RWPE1 (cell line): ENCODE data around the gene PLCH1.

Source experiments
- CTCF ChIA-PET: fragments of 350-600 bp; sonication (Branson Sonifier 250); formaldehyde crosslinking; extraction: SDS; loops from one replicate; lab custom pipeline; 2021; lab: Yijun Ruan, JAX
- POLR2A ChIA-PET: fragments of 400-600 bp; formaldehyde crosslinking; extraction: SDS; loops from one replicate; lab custom pipeline; 2020; ENCODE audit warnings: antibody characterized with exemption; ENCODE audit not compliant: low non-redundant PET; lab: Yijun Ruan, JAX
- DNase-seq: peaks from one replicate; pipeline ENCODE4 v3.0.0; 2012; ENCODE audit warnings: low spot score
- H3K27ac ChIP-seq: fragments of 450-650 bp; 2 replicates; pipeline ENCODE4 v1.5.1; 2017
- TF ChIP-seq, protein P1 (sequence below): fragments of 450-650 bp; conservative IDR thresholded peaks from 2 replicates; pipeline ENCODE4 v1.5.1; 2017; ENCODE audit warnings: low read depth, mild to moderate bottlenecking

PLCH1 gene

DNA sequence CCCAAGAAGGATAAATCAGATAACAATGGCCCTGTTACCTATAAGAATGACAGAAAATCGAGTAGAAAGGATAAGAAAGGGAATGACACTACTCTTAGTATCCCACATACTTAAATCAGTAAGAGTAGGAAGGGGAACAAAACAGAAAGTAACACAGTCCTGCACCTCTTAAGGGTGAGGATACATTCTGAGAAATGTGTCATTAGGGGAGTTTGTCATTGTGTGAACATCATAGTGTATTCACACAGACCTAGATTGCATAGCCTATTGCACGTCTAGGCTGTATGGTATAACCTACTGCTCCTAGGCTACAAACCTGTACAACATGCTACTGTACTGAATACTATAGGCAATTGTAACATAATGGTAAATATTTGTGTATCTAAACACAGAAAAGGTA lies 142.6 kb downstream of the PLCH1 start:
- TF ChIP-seq, protein P1, sequence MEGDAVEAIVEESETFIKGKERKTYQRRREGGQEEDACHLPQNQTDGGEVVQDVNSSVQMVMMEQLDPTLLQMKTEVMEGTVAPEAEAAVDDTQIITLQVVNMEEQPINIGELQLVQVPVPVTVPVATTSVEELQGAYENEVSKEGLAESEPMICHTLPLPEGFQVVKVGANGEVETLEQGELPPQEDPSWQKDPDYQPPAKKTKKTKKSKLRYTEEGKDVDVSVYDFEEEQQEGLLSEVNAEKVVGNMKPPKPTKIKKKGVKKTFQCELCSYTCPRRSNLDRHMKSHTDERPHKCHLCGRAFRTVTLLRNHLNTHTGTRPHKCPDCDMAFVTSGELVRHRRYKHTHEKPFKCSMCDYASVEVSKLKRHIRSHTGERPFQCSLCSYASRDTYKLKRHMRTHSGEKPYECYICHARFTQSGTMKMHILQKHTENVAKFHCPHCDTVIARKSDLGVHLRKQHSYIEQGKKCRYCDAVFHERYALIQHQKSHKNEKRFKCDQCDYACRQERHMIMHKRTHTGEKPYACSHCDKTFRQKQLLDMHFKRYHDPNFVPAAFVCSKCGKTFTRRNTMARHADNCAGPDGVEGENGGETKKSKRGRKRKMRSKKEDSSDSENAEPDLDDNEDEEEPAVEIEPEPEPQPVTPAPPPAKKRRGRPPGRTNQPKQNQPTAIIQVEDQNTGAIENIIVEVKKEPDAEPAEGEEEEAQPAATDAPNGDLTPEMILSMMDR = no peak
- POLR2A ChIA-PET = no interaction called here
- CTCF ChIA-PET = no interaction called here
- no peak for DNase-seq
- H3K27ac ChIP-seq = no peak overlapping the region

DNA sequence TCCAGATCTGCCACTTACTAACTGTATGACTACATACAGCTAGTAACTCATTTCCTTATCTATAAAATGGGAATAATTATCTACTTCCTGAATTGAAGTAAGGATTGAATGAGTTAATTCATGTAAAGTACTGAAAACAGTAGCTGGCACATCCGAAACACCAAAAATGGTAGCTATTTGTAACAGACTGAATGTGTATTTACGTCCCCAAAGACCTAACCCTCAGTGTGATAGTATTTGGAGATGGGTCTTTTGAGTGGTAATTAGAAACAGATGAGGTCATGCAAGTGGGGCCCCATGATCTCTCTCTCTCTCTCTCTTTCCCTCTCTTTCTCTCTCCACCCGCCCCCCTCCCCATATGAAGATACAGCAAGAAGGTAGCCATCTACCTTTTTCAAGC lies 146.2 kb downstream of the PLCH1 start:
- TF ChIP-seq, protein P1 = no peak
- ChIA-PET POLR2A (no interaction called here), CTCF (no interaction called here)
- H3K27ac ChIP-seq = no peak overlapping the region
- DNase-seq = no peak

DNA sequence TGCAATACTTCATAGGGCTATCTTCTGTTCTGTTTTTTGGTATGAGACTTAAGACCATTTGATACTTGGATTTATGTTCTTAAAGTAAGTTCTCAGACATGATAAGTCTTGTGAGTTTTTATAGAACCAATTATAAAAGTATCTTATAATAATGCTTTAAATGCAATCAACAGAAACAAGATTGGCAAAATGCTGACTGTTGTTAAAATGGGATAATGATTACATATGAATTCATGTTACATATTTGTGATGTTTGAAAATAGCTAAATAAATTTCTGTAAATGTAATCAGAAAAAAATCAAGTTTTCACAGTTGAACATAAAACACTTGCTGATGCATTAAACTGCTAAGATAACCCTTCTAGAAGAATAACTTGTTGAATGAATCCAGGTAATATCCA lies 148.3 kb downstream of the PLCH1 start:
- ChIA-PET CTCF (no interaction called here), POLR2A (no interaction called here)
- TF ChIP-seq, protein P1 = no peak
- no peak for DNase-seq
- no peak overlapping the region for H3K27ac ChIP-seq

DNA sequence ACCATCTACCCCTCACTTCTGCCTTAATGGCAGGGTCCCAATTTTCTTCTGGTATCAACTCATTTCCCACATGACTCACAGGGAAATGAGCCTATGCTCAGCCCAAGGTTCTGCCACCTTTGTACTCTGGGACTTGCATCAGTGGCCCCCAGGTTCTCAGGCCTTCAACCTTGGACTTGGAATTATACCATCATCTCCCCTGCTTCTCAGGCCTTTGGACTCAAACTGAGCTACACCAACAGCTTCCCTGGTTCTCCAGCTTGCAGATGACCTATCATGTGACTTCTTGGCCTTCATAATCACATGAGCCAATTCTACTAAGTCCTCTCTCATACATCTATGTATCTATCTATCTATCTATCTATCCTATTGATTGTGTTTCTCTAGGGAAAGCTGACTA lies 149.5 kb downstream of the PLCH1 start:
- no peak overlapping the region for H3K27ac ChIP-seq
- ChIA-PET POLR2A (no interaction called here), CTCF (interaction anchor here (0.6 to 0.7 kb wide), 2 partner anchors 39 to 738 kb away, joined by 3 read pairs; no protein-coding TSS in a partner anchor)
- DNase-seq = no peak
- TF ChIP-seq, protein P1 = no peak

DNA sequence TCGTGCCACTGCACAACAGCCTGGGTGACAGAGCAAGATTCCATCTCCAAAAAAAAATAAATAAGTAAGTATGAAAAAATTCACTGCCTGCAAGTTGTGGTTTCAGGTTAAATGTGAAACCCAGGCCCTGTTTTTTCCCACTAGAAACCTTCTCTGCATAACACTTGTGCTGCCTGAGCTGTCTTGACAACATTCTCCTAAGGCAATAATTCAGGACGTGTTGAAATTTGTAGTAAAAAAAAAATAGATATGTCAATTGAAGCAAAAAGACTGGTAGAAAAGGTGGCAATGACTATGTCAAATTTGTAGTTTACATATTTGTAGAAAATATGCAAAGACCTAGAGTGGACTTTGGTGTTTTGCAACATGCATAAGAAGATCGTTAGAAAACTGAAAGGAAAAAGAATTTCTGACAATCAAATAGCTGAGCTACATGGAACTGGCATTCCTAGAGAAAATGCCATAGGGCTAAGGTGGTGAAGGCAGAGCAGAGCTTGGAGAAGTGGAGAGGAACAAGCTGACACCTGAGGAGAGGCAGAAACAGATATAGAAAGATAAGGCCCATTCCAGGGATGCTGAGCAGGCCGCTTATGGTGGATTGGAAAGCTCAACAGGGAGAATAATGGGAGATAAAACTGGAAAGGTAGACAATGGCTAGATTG lies 150.2 kb downstream of the PLCH1 start:
- ChIA-PET CTCF (interaction anchor here (0.6 kb wide), 1 partner anchor 38 kb away, joined by 3 read pairs; no protein-coding TSS in a partner anchor), POLR2A (no interaction called here)
- no peak overlapping the region for H3K27ac ChIP-seq
- TF ChIP-seq, protein P1 = no peak
- no peak for DNase-seq

DNA sequence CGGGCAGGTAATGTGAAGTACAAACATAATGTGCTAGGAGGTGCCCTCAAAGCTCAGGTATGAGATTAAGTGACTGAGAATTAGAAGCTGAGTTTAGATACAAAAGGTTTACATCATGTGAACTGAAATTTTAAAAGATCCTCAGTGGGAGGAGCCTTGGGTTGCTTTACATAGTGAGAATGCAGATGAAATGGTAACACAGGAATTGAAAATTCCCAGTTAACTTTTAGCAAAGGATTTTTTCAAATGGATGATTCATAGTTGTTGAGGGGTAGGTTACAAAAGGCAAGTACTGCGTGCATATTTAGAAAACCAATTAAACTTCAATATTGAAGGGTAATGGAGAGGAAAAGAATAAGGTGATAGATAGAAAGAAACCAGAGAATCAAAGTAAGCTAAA lies 157.3 kb downstream of the PLCH1 start:
- POLR2A ChIA-PET = no interaction called here
- DNase-seq = no peak
- TF ChIP-seq, protein P1 = no peak
- CTCF ChIA-PET = interaction anchor here (0.6 kb wide), 1 partner anchor 48 kb away, joined by 3 read pairs; no protein-coding TSS in a partner anchor
- H3K27ac ChIP-seq = no peak overlapping the region
